ENCODE measurements around the gene TMC4.

The TMC4 gene

GRCh38 chr19:54162241-54162805 lies 10.6 kb downstream of the TMC4 start:
- Histone ChIP-seq H2AFZ (ENCODE audit: low read depth, low read length) (peak overlapping the region; percentile 90), H3K4me2 (ENCODE audit: insufficient read depth, low read length) (peak overlapping the region; percentile 100), H4K20me1 (ENCODE audit: insufficient read depth, low read length) (peaks cover 19% of the 10 kb centered on the region), H3K36me3 (ENCODE audit: insufficient read depth, low read length) (peaks cover 12% of the 10 kb centered on the region), H3K9me3 (ENCODE audit: insufficient read depth, low read length, severe bottlenecking) (no peaks in the 10 kb centered on the region), H3K4me1 (ENCODE audit: insufficient read depth, low read length) (peaks cover 57% of the 10 kb centered on the region), H3K9ac (ENCODE audit: low read depth, low read length) (peak overlapping the region; percentile 59), H3K27me3 (ENCODE audit: insufficient read depth, low read length, poor library complexity) (no peaks in the 10 kb centered on the region), H3K27ac (ENCODE audit: low read length) (peak overlapping the region; percentile 82), H3K4me3 (ENCODE audit: low read depth in 1 of 2, low read length in 2 of 2) (peak overlapping the region; percentile 23 to 88; a peak in 3 of 4 replicates), H3K79me2 (ENCODE audit: insufficient read depth, low read length) (peaks cover 35% of the 10 kb centered on the region)
- ATAC-seq (ENCODE audit: insufficient read depth, low read depth) (peak; percentile 29), DNase-seq (peak; percentile 88)
- TF ChIP-seq CTCF (IDR thresholded peaks at IDR 0.05; ENCODE audit: borderline replicate concordance, extremely low read depth, low read length, poor library complexity, severe bottlenecking) = no peak
- TF ChIP-seq EZH2 (IDR thresholded peaks at IDR 0.05; ENCODE audit: borderline replicate concordance, low read depth, low read length, severe bottlenecking) = no peak

- peaks cover 32% of the 10 kb centered on the region for H4K20me1 ChIP-seq (ENCODE audit: insufficient read depth, low read length)
- no peak overlapping the region for H2AFZ ChIP-seq (ENCODE audit: low read depth, low read length)
- ATAC-seq (ENCODE audit: insufficient read depth, low read depth) (no peak), DNase-seq (no peak)
- no peaks in the 10 kb centered on the region for H3K27me3 ChIP-seq (ENCODE audit: insufficient read depth, low read length, poor library complexity)
- TF ChIP-seq EZH2 (IDR thresholded peaks at IDR 0.05; ENCODE audit: borderline replicate concordance, low read depth, low read length, severe bottlenecking) (no peak), CTCF (IDR thresholded peaks at IDR 0.05; ENCODE audit: borderline replicate concordance, extremely low read depth, low read length, poor library complexity, severe bottlenecking) (no peak)
- H3K27ac ChIP-seq (ENCODE audit: low read length) = peak overlapping the region; percentile 88
- H3K4me1 ChIP-seq (ENCODE audit: insufficient read depth, low read length) = peaks cover 63% of the 10 kb centered on the region
- H3K9ac ChIP-seq (ENCODE audit: low read depth, low read length) = peak overlapping the region; percentile 86
- peak overlapping the region; percentile 77; a peak in 3 of 4 replicates for H3K4me3 ChIP-seq (ENCODE audit: low read depth in 1 of 2, low read length in 2 of 2)
- peaks cover 26% of the 10 kb centered on the region for H3K36me3 ChIP-seq (ENCODE audit: insufficient read depth, low read length)
- H3K9me3 ChIP-seq (ENCODE audit: insufficient read depth, low read length, severe bottlenecking) = no peaks in the 10 kb centered on the region
- peak overlapping the region; percentile 100 for H3K4me2 ChIP-seq (ENCODE audit: insufficient read depth, low read length)
- H3K79me2 ChIP-seq (ENCODE audit: insufficient read depth, low read length) = peaks cover 45% of the 10 kb centered on the region
Observed at GRCh38 chr19:54160854-54161253, 12.1 kb downstream of the TMC4 start.

- no peak for ATAC-seq (ENCODE audit: insufficient read depth, low read depth)
- H2AFZ ChIP-seq (ENCODE audit: low read depth, low read length) = peak overlapping the region; percentile 81
- peaks cover 63% of the 10 kb centered on the region for H3K4me1 ChIP-seq (ENCODE audit: insufficient read depth, low read length)
- no peak for TF ChIP-seq CTCF (IDR thresholded peaks at IDR 0.05; ENCODE audit: borderline replicate concordance, extremely low read depth, low read length, poor library complexity, severe bottlenecking)
- TF ChIP-seq EZH2 (IDR thresholded peaks at IDR 0.05; ENCODE audit: borderline replicate concordance, low read depth, low read length, severe bottlenecking) = no peak
- no peaks in the 10 kb centered on the region for H3K9me3 ChIP-seq (ENCODE audit: insufficient read depth, low read length, severe bottlenecking)
- H4K20me1 ChIP-seq (ENCODE audit: insufficient read depth, low read length) = peaks cover 36% of the 10 kb centered on the region
- H3K27me3 ChIP-seq (ENCODE audit: insufficient read depth, low read length, poor library complexity) = no peaks in the 10 kb centered on the region
- DNase-seq = peak; percentile 25
- peaks cover 45% of the 10 kb centered on the region for H3K79me2 ChIP-seq (ENCODE audit: insufficient read depth, low read length)
- peak overlapping the region; percentile 86 for H3K9ac ChIP-seq (ENCODE audit: low read depth, low read length)
- peak overlapping the region; percentile 88 for H3K27ac ChIP-seq (ENCODE audit: low read length)
- H3K4me3 ChIP-seq (ENCODE audit: low read depth in 1 of 2, low read length in 2 of 2) = peak overlapping the region; percentile 77
- peaks cover 32% of the 10 kb centered on the region for H3K36me3 ChIP-seq (ENCODE audit: insufficient read depth, low read length)
- H3K4me2 ChIP-seq (ENCODE audit: insufficient read depth, low read length) = peak overlapping the region; percentile 100
Observed at GRCh38 chr19:54160182-54160811, 12.7 kb downstream of the TMC4 start.
